OCI-LY1 (cell line): Measurements from ENCODE around the gene HLA-F.

Experiments used
- H2AFZ ChIP-seq: fragments of 200-600 bp; sonication (generic), shearing (Covaris generic); 2 replicates; pipeline ENCODE4 v1.6.0; 2014; ENCODE audit warnings: antibody characterized with exemption, mild to moderate bottlenecking, low read length
- H3F3A ChIP-seq: fragments of 200-600 bp; sonication (generic), shearing (Covaris generic); 2 replicates; pipeline ENCODE4 v1.6.0; 2014; ENCODE audit warnings: mild to moderate bottlenecking, antibody characterized with exemption, low read length, moderate library complexity; ENCODE audit not compliant: insufficient read depth
- H3K27ac ChIP-seq: fragments of 200-600 bp; sonication (generic); 2 replicates; pipeline ENCODE4 v1.5.1; 2014; ENCODE audit warnings: low read length, mixed run types, mild to moderate bottlenecking, low read depth; ENCODE audit not compliant: poor library complexity, severe bottlenecking
- H3K27me3 ChIP-seq: fragments of 200-600 bp; sonication (generic); 2 replicates; pipeline ENCODE4 v1.6.0; 2014; ENCODE audit warnings: antibody characterized with exemption, mild to moderate bottlenecking, low read length, moderate library complexity; ENCODE audit not compliant: insufficient read depth
- H3K36me3 ChIP-seq: fragments of 200-600 bp; sonication (generic); 2 replicates; pipeline ENCODE4 v1.6.1; 2014; ENCODE audit warnings: mild to moderate bottlenecking, antibody characterized with exemption, low read length, moderate library complexity, mixed read lengths; ENCODE audit not compliant: insufficient read depth
- H3K4me1 ChIP-seq: fragments of 200-600 bp; sonication (generic); 2 replicates; pipeline ENCODE4 v1.5.1; 2014; ENCODE audit warnings: mild to moderate bottlenecking, low read length, moderate library complexity; ENCODE audit not compliant: insufficient read depth, severe bottlenecking
- H3K4me2 ChIP-seq: fragments of 200-600 bp; sonication (generic), shearing (Covaris generic); 2 replicates; pipeline ENCODE4 v1.6.1; 2014; ENCODE audit warnings: low read length
- H3K4me3 ChIP-seq: fragments of 200-600 bp; sonication (generic); 2 replicates; pipeline ENCODE4 v1.5.1; 2014; ENCODE audit warnings: low read length, low read depth, mild to moderate bottlenecking, mixed read lengths; ENCODE audit not compliant: poor library complexity, severe bottlenecking
- H3K79me2 ChIP-seq: fragments of 200-600 bp; shearing (Covaris generic); 2 replicates; pipeline ENCODE4 v1.6.1; 2016; ENCODE audit warnings: mixed run types, low read length, mixed read lengths; ENCODE audit not compliant: insufficient read depth
- H3K9ac ChIP-seq: fragments of 200-600 bp; sonication (generic), shearing (Covaris generic); 2 replicates; pipeline ENCODE4 v1.6.1; 2014; ENCODE audit warnings: mild to moderate bottlenecking, low read length, mixed read lengths
- H3K9me2 ChIP-seq: fragments of 200-600 bp; sonication (generic), shearing (Covaris generic); 2 replicates; pipeline ENCODE4 v1.6.1; 2014; ENCODE audit warnings: low read depth, mild to moderate bottlenecking, low read length, mixed read lengths
- H3K9me3 ChIP-seq: fragments of 200-600 bp; shearing (Covaris generic); 2 replicates; pipeline ENCODE4 v1.6.1; 2014; ENCODE audit warnings: low read length, mixed read lengths
- H4K20me1 ChIP-seq: fragments of 200-600 bp; sonication (generic), shearing (Covaris generic); 2 replicates; pipeline ENCODE4 v1.6.0; 2016; ENCODE audit warnings: mild to moderate bottlenecking, low read length; ENCODE audit not compliant: insufficient read depth
- CTCF ChIP-seq: fragments of 200-600 bp; sonication (generic), shearing (Covaris generic); IDR thresholded peaks from 2 replicates; pipeline ENCODE4 v1.5.1; 2017; ENCODE audit warnings: mild to moderate bottlenecking, antibody characterized with exemption, low read length, moderate library complexity, mixed read lengths
- EZH2 ChIP-seq: fragments of 200-600 bp; sonication (generic), shearing (Covaris generic); IDR thresholded peaks from 2 replicates; pipeline ENCODE4 v1.8.0; 2017; ENCODE audit warnings: borderline replicate concordance, mixed run types, mild to moderate bottlenecking, antibody characterized with exemption, low read length, moderate library complexity, mixed read lengths

HLA-F gene

GRCh38 chr6:29744621-29745020 lies 21.4 kb downstream of the HLA-F start:
- TF ChIP-seq EZH2 (no peak), CTCF (no peak)
- no peaks in the 10 kb centered on the region for H3K79me2 ChIP-seq
- H3K27me3 ChIP-seq, result no peaks in the 10 kb centered on the region
- H3K4me1 ChIP-seq, result peaks cover 13% of the 10 kb centered on the region
- peaks cover 3% of the 10 kb centered on the region; the same call in 1 of the 2 replicates for H3K36me3 ChIP-seq
- no peak overlapping the region for H3K4me3 ChIP-seq
- H3K9ac ChIP-seq, result no peak overlapping the region
- H3K9me2 ChIP-seq, result no peaks in the 10 kb centered on the region
- H3K27ac ChIP-seq, result no peak overlapping the region
- no peak overlapping the region for H3K4me2 ChIP-seq
- H4K20me1 ChIP-seq, result no peaks in the 10 kb centered on the region
- no peaks in the 10 kb centered on the region for H3F3A ChIP-seq
- H2AFZ ChIP-seq, result no peak overlapping the region
- H3K9me3 ChIP-seq, result no peaks in the 10 kb centered on the region

- Histone ChIP-seq H3K9me2 (no peaks in the 10 kb centered on the region), H3K79me2 (no peaks in the 10 kb centered on the region), H3K4me2 (no peak overlapping the region), H3K36me3 (peaks cover 3% of the 10 kb centered on the region; the same call in 1 of the 2 replicates), H3F3A (no peaks in the 10 kb centered on the region), H3K9me3 (no peaks in the 10 kb centered on the region), H3K4me1 (peaks cover 15% of the 10 kb centered on the region), H3K27ac (no peak overlapping the region), H3K4me3 (no peak overlapping the region), H3K27me3 (no peaks in the 10 kb centered on the region), H2AFZ (no peak overlapping the region), H4K20me1 (no peaks in the 10 kb centered on the region), H3K9ac (no peak overlapping the region)
- TF ChIP-seq CTCF (no peak), EZH2 (no peak)
These were observed 22.2 kb downstream of the HLA-F start for GRCh38 chr6:29745386-29745785.

GRCh38 chr6:29745855-29746449 lies 22.7 kb downstream of the HLA-F start:
- TF ChIP-seq EZH2 (no peak), CTCF (no peak)
- Histone ChIP-seq H3K36me3 (peaks cover 3% of the 10 kb centered on the region; the same call in 1 of the 2 replicates), H4K20me1 (no peaks in the 10 kb centered on the region)

More at GRCh38 chr6:29745855-29746449, 22.7 kb downstream of the HLA-F start:
- H3F3A ChIP-seq, result no peaks in the 10 kb centered on the region
- H3K79me2 ChIP-seq, result no peaks in the 10 kb centered on the region
- H3K27me3 ChIP-seq, result no peaks in the 10 kb centered on the region
- peaks cover 15% of the 10 kb centered on the region for H3K4me1 ChIP-seq
- no peaks in the 10 kb centered on the region for H3K9me2 ChIP-seq
- no peak overlapping the region for H2AFZ ChIP-seq
- H3K4me2 ChIP-seq, result no peak overlapping the region
- no peak overlapping the region for H3K4me3 ChIP-seq
- no peak overlapping the region for H3K9ac ChIP-seq
- H3K27ac ChIP-seq, result no peak overlapping the region
- no peaks in the 10 kb centered on the region for H3K9me3 ChIP-seq
